Measurements from ENCODE around the gene HTR4. TPM values are rescaled to one million over a fixed set of nuclear protein-coding genes. Genes with fewer than 3 reads are reported as not detected.

HTR4 gene
- total RNA-seq, 1 donor from 2014 or later = not detected

- no peaks in the 10 kb centered on the region for H3K27me3 ChIP-seq (ENCODE audit: low read depth)
- H3K4me3 ChIP-seq = no peak overlapping the region
- intact Hi-C loops (cut with DNase I) = no loop called here
- TF ChIP-seq CTCF (IDR thresholded peaks at IDR 0.05) = peak; percentile 20
- no peaks in the 10 kb centered on the region for H3K4me1 ChIP-seq
- peak in 1 of 2 donors; percentile 40 for ATAC-seq
- H3K9me3 ChIP-seq = no peaks in the 10 kb centered on the region
- H3K27ac ChIP-seq = no peak overlapping the region
- no peaks in the 10 kb centered on the region for H3K36me3 ChIP-seq
- DNase-seq = no peak
Measured at GRCh38 chr5:148457183-148457620, 197.1 kb downstream of the HTR4 start.

- Histone ChIP-seq H3K4me3 (no peak overlapping the region), H3K27ac (no peak overlapping the region), H3K36me3 (no peaks in the 10 kb centered on the region), H3K4me1 (no peaks in the 10 kb centered on the region), H3K27me3 (ENCODE audit: low read depth) (no peaks in the 10 kb centered on the region), H3K9me3 (no peaks in the 10 kb centered on the region)
- intact Hi-C loops (cut with DNase I) = no loop called here
- DNase-seq = no peak
- no peak for TF ChIP-seq CTCF (IDR thresholded peaks at IDR 0.05)
- ATAC-seq = no peak
Measured at GRCh38 chr5:148455185-148455584, 199.1 kb downstream of the HTR4 start.

- ATAC-seq (no peak), DNase-seq (no peak)
- no peaks in the 10 kb centered on the region for H3K36me3 ChIP-seq
- no peaks in the 10 kb centered on the region for H3K4me1 ChIP-seq
- no peaks in the 10 kb centered on the region for H3K9me3 ChIP-seq
- no peaks in the 10 kb centered on the region for H3K27me3 ChIP-seq (ENCODE audit: low read depth)
- H3K4me3 ChIP-seq = no peak overlapping the region
- intact Hi-C loops (cut with DNase I) = no loop called here
- TF ChIP-seq CTCF (IDR thresholded peaks at IDR 0.05) = no peak
- H3K27ac ChIP-seq = no peak overlapping the region
Measured at GRCh38 chr5:148454576-148454975, 199.8 kb downstream of the HTR4 start.

GRCh38 chr5:148452499-148453193, 201.7 kb downstream of the HTR4 start:
- H3K4me1 ChIP-seq = no peaks in the 10 kb centered on the region
- no peaks in the 10 kb centered on the region for H3K9me3 ChIP-seq
- H3K27ac ChIP-seq = no peak overlapping the region
- DNase-seq (no peak), ATAC-seq (no peak)
- H3K36me3 ChIP-seq = no peaks in the 10 kb centered on the region
- H3K27me3 ChIP-seq (ENCODE audit: low read depth) = no peaks in the 10 kb centered on the region
- TF ChIP-seq CTCF (IDR thresholded peaks at IDR 0.05) = no peak
- intact Hi-C loops (cut with DNase I) = no loop called here
- no peak overlapping the region for H3K4me3 ChIP-seq

GRCh38 chr5:148446611-148447010, 207.7 kb downstream of the HTR4 start:
- ATAC-seq (no peak), DNase-seq (no peak)
- H3K4me1 ChIP-seq = peaks cover 4% of the 10 kb centered on the region
- intact Hi-C loops (cut with DNase I) = loop anchor here (5.0 kb wide), 1 partner anchor 41 kb away; no protein-coding TSS in a partner anchor
- no peak overlapping the region for H3K27ac ChIP-seq
- H3K9me3 ChIP-seq = no peaks in the 10 kb centered on the region
- H3K4me3 ChIP-seq = no peak overlapping the region
- H3K36me3 ChIP-seq = peaks cover 22% of the 10 kb centered on the region
- no peaks in the 10 kb centered on the region for H3K27me3 ChIP-seq (ENCODE audit: low read depth)
- TF ChIP-seq CTCF (IDR thresholded peaks at IDR 0.05) = no peak
